IPS-11a (cell line): ENCODE results near the gene APIP.
"Not testable (repeated sequence)": the region's sequence is repeated elsewhere in the genome, so short reads cannot be mapped to it uniquely, and the experiment has no call there.

ENCODE experiments used
- H3K4me3 ChIP-seq: one replicate; pipeline ENCODE4 v1.5.1; 2013; ENCODE audit warnings: low read depth, low read length, control low read depth

APIP gene

DNA sequence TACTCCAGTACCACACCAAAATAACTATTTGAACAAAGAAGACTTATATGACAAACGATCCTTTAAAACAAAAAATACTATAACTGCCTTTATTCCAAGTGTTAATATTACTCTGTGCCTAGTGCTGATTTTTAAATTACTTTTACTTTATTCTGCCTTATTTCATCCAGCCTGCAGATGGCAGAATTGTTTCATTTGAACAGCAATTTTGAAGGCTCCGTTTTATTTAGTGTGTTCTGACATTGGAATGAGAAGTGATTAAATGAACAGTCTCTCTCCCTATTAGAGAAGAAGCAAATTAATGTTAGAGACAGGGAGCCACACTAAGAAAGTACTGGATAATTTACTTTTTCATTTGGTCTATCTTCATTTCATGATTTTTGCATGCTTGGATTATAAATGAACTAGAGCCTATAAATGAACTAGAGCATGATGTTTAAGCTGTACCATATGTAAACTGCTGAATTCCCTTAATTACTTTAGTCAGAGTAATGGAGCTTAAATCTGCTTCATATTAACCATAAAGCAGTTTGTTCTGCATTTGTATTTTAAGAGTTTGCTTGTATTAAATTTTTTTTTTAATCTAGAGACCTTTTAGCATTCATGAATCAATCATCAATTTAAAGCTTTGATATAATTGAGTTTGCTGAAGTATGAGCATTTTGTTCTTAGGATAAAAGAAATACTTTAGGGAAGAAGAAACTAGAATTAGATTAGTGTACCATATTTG lies 10.1 kb upstream of the APIP start:
- no peak overlapping the region for H3K4me3 ChIP-seq

DNA sequence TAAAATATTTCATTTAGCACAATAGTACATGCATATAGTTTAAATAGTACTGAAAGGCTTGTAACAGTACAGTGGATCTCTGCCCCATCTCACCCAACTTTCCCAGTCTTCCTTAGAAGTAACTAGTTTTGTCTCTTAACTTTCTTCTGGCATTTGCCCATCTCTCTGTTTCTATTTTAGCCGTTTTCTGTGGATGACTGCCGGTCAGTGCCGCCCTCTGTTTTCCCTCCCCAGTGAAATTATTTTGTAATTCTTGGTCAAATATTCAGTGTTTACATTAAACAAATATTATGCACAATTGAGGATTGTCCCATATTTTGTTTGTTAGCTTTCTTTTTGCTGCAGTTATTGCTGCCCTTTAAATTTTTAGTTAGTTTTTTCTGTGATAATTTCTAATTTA lies 8.5 kb upstream of the APIP start:
- no peak overlapping the region for H3K4me3 ChIP-seq

DNA sequence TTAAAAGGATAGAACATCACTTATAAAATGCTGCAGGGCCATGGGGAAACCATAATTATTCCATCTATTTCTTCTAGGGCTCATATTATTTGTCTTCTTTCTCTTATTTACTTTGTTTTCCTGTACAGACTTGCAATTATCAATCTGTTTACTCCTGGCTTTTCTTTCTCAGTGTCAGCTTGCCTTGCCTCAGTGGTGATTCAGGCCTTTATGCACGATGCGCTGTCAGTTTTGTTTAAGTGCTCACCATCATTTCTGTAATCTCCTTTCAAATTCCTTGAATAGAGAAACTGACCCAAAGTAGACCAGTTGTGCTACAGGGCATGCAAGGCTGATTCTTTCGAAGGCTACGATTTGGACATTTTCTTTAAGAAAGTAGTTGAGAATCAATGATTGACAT lies 5.0 kb upstream of the APIP start:
- H3K4me3 ChIP-seq = no peak overlapping the region

DNA sequence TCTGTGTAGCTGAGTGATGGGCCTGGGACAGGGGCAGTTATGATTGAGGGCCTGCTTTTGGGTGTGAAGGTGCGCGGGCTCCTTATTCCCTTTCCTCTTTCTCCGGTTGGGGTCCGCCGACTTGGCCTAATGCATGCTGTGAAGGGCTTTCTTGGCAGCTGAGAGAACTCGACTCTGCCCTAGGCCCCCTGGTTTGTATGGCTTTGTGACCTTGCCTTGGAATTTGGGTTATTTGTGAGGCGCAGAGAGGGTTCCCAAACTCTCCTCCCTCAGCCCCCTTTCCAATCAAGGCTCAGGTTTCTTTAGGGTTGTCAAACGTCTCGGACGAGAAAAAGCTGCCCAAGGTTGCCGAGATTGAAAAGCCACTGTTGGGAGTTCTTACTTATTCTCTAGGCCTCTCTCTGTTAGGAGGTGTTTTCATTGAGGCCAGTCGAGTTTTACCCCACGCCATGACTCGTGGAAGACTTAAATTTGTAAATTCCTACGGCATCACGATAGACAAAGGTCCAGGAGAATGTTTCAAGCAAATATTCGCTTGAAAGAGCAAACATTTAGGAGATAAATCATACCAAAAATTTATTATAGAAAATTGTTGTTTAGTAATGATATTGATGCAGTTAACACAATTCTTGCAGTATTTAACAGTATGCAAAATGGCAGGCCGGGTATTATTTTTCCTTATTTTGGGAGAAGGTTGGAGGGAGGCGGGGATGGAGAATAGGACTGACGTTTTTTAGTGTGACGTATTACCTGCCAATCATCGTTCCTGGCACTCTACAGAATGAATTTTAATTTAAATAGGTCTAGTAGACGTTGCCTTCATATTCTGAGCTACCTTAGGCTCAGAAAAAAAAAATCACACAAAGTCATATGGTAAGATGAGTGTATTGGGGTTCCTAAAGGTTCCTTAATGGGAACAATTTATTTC lies 928 bp upstream of the APIP start:
- H3K4me3 ChIP-seq = peak overlapping the region; percentile 92

DNA sequence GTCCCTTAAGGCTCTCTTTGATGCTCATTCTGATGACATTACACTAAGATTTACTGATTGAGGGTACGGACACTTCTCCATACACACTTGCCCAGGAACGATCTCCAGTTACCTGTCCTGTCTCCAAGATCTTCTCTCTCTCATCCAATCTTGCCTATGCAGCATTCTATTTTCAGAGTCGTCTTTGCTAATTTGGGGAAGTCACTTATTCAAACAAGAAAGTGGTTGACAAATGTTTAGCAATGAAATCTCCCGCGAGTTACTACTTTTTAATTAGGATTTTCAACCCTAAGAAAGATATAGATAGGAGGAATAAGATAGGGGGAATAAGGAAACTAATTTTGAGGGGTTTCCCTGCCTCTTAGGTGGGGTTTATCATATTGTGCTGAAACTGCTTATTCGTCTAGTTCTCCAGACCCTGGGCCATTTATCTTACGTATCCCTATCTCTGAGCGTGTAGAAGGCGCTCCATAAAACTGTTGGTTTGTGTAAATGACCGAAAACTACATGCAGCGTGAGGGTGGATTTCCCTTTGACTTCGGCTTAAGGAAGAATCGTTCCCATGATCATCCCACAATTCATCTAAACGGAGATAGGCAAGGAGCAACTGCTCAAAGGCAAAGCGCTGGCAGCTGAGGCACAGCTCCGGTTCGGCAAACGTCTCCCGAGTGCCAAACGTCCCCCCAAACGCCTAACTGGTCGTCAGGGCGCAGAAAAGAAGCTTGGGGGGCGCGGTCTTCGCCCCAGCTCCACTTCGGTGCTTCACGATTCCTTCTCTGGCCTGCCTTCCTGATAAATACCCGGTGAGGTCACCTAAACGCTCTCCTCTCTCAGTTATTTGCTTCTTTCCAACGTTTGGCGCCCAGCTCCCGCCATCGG lies 804 bp downstream of the APIP start:
- H3K4me3 ChIP-seq = peak overlapping the region; percentile 89

DNA sequence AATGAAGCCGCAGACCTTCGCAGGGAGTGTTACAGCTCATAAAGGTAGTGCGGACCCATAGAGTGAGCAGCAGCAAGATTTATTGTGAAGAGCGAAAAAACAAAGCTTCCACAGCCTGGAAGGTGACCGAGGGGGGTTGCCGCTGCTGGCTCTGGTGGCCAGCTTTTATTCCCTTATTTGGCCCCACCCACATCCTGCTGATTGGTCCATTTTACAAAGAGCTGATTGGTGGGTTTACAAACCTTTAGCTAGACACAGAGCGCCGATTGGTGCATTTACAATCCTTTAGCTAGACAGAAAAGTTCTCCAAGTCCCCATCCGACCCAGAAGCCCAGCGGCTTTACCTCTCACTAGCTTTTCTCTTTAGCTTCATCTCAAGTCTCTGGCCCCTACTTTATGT lies 2.6 kb downstream of the APIP start:
- not testable (repeated sequence) for H3K4me3 ChIP-seq

DNA sequence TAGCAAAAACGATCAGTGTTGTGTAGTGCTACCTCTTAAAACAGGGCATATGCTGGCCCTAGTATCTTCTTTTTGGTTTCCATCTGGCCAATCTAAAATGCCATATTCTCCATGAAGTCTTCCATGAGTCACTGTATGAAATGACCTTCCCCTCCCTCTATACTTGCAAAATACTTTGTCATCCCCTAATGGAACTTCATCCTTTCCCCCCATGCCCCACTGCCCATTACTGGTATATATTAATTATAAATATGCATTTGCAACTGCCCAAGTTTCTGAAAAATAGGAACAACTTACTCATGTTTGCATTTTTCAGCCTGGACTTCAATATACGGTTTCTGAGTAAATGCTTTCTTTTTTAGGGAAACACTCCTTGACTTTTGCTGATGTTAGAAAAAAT lies 4.5 kb downstream of the APIP start:
- no peak overlapping the region for H3K4me3 ChIP-seq

DNA sequence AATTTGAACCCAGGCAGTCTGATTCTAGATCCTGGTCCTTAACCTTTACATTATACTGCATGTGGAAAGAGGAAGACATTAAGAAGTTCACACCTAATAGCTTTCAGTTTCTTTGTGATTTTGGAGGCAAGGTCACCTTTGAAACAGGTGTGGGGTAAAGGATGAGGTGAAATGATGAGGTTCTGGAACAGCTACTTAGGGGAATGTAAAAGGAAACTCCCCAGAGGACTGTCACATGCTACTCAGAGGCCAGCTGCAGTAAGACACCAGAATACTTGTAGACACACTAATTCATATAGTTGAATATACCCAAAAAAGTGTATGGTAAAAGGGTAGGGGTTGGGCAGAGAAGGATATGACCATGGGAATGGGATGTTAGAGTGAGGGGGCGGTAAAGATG lies 5.4 kb downstream of the APIP start:
- no peak overlapping the region for H3K4me3 ChIP-seq

DNA sequence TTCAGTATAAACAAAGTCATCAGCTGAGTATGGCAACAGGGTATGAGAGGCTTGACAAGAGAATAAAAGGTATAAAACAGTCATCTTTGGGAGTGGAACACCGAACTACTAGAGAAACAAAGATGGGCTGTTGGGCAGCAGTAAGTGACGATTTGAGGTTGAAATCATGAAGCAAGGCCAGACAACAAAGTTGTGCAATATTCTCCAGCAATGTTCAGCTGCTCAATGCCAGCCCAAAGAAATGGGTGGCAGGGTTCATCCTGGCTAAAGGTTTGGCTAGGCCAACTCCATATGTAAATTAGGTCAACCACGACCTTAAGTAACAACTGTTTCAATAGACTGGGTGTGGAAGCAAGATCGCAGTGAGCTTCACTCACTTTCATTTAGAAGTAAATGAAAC lies 6.2 kb downstream of the APIP start:
- H3K4me3 ChIP-seq = no peak overlapping the region

DNA sequence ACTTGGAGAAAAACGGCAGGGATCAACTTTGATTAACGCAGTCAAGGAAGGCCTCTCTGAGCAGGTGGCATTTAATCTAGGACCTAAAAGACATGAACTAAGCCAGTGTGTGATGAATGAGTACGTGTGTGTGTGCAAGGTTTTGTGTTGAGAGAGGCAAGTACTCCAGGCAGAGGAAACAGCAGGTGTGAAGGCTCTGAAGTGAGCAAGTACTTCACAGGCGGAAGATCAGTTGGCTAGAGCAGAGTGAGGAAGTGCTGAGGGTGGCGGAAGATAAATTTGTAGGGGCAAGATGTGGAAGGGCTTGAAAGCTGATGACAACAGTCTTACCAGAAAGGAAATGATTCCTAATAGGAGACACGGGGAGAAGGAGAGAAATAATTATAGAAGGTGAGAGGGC lies 6.8 kb downstream of the APIP start:
- H3K4me3 ChIP-seq = no peak overlapping the region

DNA sequence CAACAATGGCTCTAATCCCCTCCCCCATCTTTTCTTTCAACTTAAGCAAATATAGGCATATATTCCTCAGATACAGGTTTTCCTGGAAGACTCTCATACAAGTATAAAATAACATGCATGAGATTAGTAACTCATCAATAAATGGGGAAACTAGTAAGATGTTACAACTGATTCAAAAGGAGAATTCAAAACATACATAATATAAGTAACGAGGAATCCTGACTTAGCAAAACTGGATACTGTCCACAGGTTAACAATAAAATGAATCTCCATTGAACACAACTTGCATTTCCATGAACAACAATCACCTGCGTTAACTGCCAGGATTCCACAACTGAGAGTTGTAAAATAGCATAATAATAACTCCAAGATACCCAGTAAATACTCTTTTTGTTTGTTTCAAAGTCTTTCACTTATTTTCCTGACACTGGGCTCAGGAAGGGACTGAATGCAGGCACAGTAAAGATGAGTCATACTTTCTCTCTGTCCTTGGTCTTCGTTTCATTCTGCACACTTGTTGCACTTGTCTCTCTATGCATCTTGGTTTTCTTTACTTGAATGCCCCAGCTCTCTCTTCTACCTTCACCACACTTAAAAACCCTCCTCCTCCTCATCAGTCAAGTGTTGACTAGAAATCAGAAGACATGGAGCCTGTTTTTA lies 8.1 kb downstream of the APIP start:
- H3K4me3 ChIP-seq = no peak overlapping the region

DNA sequence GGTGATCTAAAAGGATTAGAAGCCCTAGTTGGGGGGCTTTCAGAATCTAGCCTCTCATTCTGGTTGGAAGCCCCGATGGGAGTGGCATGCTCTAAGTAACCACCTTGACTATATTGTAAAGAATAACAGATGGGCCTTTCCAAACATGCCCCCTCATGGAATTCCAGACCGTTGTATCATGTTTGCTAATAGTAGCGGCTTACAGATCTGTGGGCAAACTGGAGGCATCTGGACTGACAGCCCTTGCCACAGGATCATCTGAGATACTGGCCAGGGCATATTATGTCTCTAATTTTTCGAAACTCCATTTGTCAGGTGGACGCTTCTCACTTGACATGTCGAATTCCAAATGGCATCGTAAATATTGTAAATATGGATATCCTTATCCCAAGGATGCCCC lies 10.5 kb downstream of the APIP start:
- H3K4me3 ChIP-seq = no peak overlapping the region

DNA sequence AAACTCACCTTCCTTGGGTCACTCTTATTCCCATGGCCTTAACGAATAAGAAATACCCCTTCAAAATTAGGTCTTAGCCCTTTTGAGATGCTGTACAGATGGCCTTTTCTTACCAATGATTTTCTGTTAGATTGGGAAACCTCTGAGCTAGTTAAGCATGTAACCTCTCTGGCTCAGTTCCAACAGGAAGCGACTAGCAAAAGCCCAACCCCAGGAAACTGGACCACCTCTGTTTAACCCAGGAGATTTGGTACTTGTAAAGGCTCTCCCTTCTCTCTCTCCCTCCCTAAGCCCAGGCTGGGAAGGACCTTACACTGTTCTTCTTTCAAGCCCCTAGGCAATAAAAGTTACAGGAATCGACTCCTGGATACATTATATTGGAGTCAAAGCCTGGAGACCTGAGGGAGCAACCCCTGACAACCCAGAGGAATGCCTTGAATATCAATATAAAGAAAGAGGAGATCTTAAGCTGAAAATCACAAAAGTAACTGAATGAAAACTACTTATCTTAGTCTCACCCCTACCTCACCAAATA lies 11.7 kb downstream of the APIP start:
- H3K4me3 ChIP-seq = no peak overlapping the region

DNA sequence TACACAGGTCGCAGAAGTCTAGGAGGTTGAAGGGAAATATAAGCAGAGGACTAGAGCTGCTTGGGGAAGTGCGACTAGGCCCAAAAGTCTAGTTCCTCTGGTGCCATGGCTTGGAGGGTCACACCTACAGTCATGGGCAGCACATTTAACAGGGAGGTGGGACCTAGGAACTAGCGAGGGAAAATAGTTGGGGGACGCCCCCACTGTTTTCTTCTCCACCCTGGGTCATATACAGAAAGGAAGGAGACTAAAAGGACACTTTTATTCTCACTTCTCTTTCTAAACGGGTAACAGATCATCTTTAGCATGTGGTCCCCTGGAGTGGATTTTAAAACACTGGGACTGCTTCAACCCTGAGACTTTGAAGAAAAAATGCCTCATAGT lies 16.6 kb downstream of the APIP start:
- no peak overlapping the region for H3K4me3 ChIP-seq

DNA sequence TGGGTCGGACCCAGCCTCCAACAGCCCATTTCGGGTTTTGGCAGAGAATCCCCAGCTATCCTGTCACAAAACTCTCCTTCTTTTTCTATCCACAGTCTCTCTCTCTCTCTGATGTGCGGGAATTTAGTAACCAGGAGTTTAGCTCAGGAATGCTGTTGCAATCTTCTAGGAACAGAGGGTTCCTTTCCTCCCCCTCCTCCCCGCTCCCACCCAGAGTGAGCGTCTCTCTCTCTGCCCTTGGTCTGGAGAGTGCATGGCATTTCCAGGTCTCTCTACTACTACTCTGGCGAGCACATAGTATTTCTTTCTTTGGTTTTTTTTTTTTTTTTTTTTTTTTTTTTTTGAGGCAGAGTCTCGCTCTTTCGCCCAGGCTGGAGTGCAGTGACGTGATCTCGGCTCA lies 17.7 kb downstream of the APIP start:
- H3K4me3 ChIP-seq = no peak overlapping the region

DNA sequence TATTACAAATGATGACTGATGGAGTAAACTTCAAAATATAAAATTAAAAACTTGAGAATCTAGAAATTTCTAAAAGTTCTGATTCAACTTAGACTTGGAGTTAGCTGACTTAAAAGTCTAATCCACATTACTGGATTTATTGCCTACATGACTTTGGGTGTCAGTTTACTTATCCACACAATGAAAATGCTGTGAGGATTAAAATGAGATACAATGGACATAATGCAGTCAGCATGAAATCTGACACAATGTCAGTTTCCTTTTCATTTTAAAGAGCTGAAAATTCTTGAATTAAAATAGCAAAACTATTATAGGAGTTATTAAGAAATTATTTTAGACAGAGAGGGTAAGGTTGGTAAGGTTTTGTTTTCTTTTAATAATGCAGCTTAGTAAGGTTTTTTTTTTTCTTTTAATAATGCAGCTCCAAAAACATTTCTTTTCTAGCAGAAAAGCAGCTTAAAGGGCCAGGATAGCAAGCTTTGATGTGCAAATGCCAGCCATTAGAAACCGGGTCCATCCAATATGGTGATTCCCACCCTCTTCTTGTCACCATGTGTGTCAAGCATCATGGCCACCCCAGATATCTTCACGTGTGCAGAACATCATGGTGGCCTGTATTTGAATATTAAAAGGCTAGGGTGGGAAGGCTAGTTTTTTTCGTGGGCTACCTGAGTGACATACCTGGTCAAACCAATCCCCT lies 18.9 kb downstream of the APIP start:
- no peak overlapping the region for H3K4me3 ChIP-seq

DNA sequence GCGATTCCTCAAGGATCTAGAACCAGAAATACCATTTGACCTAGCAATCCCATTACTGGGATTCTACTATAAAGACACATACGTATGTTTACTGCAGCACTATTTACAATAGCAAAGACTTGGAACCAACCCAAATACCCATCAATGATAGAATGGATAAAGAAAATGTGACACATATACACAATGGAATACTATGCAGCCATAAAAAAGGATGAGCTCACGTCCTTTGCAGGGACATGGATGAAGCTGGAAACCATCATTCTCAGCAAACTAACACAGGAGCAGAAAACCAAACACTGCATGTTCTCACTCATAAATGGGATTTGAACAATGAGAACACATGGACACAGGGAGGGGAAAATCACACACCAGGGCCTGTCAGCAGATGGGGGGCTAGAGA lies 20.0 kb downstream of the APIP start:
- H3K4me3 ChIP-seq = not testable (repeated sequence)

DNA sequence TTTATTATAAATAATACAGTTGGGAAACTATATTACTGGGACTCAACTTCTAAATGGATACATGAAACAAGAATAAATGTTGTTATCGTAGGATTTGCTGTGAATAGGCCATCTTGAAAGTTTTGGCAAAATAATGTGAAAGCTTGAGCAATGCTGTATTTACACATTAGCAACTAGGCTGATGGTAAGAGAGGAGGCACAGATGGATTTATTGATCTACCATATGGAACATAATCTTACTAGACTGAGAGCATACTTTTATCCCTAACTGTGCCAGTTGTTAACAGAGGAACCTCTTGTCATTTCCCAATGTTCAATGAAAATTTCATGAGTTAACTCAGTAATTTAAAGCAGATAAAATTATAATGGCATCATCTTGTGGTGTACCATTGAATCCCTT lies 22.8 kb downstream of the APIP start:
- no peak overlapping the region for H3K4me3 ChIP-seq

DNA sequence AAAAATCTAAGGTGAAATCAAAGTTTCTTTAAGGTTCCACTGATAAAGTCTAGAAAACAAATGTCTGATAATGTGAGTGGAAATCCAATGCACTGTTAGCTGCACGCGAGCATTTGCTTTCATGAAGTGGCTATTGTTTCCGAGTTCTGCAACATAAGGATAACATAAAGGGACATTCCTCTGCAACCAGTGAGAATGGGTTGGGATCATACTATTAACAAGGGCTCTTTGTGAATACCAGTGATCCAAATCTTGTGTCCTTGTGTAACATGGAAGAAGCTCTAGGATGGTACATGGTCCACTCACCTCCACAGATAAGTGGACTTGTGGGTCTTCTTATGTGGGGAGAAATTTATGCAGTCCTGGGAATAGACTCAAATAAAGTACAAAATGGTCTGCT lies 24.6 kb downstream of the APIP start:
- no peak overlapping the region for H3K4me3 ChIP-seq

DNA sequence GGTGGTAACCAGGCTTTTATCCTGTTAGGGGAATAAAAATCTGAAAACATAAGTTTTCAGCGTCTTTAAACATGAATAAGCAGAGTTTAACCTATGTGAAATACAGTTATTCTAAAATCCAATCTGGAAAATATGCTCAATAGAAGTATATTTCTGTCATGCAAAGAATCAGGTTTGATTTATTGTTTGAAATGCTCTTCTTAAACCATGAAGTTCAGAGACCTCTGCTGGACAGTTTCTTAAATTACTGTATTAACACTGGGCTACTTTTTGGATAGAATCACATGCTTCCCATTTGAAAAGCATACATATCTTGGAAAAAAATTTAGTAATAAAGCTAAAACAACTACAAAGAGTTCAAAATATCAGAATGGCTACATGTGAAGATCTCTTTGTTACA lies 25.4 kb downstream of the APIP start:
- H3K4me3 ChIP-seq = no peak overlapping the region
